IPS-18a (cell line): Measurements from ENCODE around the gene PAGE5.

ENCODE experiments used
- H3K27ac ChIP-seq: one replicate; pipeline ENCODE4 v1.5.1; 2013; ENCODE audit warnings: low read length
- H3K27me3 ChIP-seq: one replicate; pipeline ENCODE4 v1.6.1; 2013; ENCODE audit warnings: mild to moderate bottlenecking, low read length; ENCODE audit not compliant: control insufficient read depth, insufficient read depth
- H3K36me3 ChIP-seq: one replicate; pipeline ENCODE4 v1.6.1; 2013; ENCODE audit warnings: low read depth, low read length; ENCODE audit not compliant: control insufficient read depth
- H3K4me1 ChIP-seq: one replicate; pipeline ENCODE4 v1.6.1; 2013; ENCODE audit warnings: low read depth, low read length; ENCODE audit not compliant: control insufficient read depth
- H3K4me3 ChIP-seq: one replicate; pipeline ENCODE4 v1.5.1; 2013; ENCODE audit warnings: low read length
- H3K9ac ChIP-seq: one replicate; pipeline ENCODE4 v1.6.1; 2013; ENCODE audit warnings: mild to moderate bottlenecking, low read length, moderate library complexity
- H3K9me3 ChIP-seq: one replicate; pipeline ENCODE4 v1.6.1; 2013; ENCODE audit warnings: low read depth, low read length; ENCODE audit not compliant: control insufficient read depth

Gene PAGE5

GRCh38 chrX:55220119-55220794 lies at the start of gene PAGE5:
Gene PAGE5 (plus strand): TSS chrX:55220346. CDS start chrX:55221383, 1,037 bp downstream.
- Histone ChIP-seq H3K4me1 (no peaks in the 10 kb centered on the region), H3K27me3 (no peaks in the 10 kb centered on the region), H3K4me3 (no peak within 1 kb of the TSS), H3K36me3 (no peaks in the 10 kb centered on the region), H3K9me3 (peaks cover 58% of the 10 kb centered on the region), H3K9ac (no peak within 1 kb of the TSS), H3K27ac (no peak within 1 kb of the TSS)

GRCh38 chrX:55187281-55187680 lies 32.9 kb upstream of the PAGE5 start:
- H3K36me3 ChIP-seq = no peaks in the 10 kb centered on the region
- H3K9ac ChIP-seq = no peak overlapping the region
- H3K27ac ChIP-seq = no peak overlapping the region
- no peaks in the 10 kb centered on the region for H3K27me3 ChIP-seq
- H3K9me3 ChIP-seq = peaks cover 60% of the 10 kb centered on the region
- no peaks in the 10 kb centered on the region for H3K4me1 ChIP-seq
- H3K4me3 ChIP-seq = no peak overlapping the region

- Histone ChIP-seq H3K36me3 (no peaks in the 10 kb centered on the region), H3K9ac (no peak overlapping the region), H3K4me1 (no peaks in the 10 kb centered on the region), H3K27me3 (no peaks in the 10 kb centered on the region), H3K9me3 (peaks cover 50% of the 10 kb centered on the region), H3K27ac (no peak overlapping the region), H3K4me3 (no peak overlapping the region)
Observed at GRCh38 chrX:55196688-55197087, 23.5 kb upstream of the PAGE5 start.

- Histone ChIP-seq H3K4me1 (no peaks in the 10 kb centered on the region), H3K9me3 (peaks cover 72% of the 10 kb centered on the region), H3K36me3 (no peaks in the 10 kb centered on the region), H3K9ac (no peak overlapping the region), H3K27me3 (no peaks in the 10 kb centered on the region), H3K4me3 (no peak overlapping the region), H3K27ac (no peak overlapping the region)
Observed at GRCh38 chrX:55201930-55202579, 18.1 kb upstream of the PAGE5 start.

- H3K4me1 ChIP-seq = no peaks in the 10 kb centered on the region
- H3K9me3 ChIP-seq = peaks cover 64% of the 10 kb centered on the region
Observed at GRCh38 chrX:55206162-55206941, 13.8 kb upstream of the PAGE5 start.

GRCh38 chrX:55210931-55211677 lies 9.0 kb upstream of the PAGE5 start:
- Histone ChIP-seq H3K27me3 (no peaks in the 10 kb centered on the region), H3K4me3 (no peak overlapping the region), H3K4me1 (no peaks in the 10 kb centered on the region), H3K27ac (no peak overlapping the region), H3K9ac (no peak overlapping the region), H3K9me3 (peaks cover 51% of the 10 kb centered on the region), H3K36me3 (no peaks in the 10 kb centered on the region)

More at GRCh38 chrX:55206162-55206941, 13.8 kb upstream of the PAGE5 start:
- no peak overlapping the region for H3K27ac ChIP-seq
- H3K27me3 ChIP-seq = no peaks in the 10 kb centered on the region
- no peak overlapping the region for H3K9ac ChIP-seq
- no peak overlapping the region for H3K4me3 ChIP-seq
- H3K36me3 ChIP-seq = no peaks in the 10 kb centered on the region

GRCh38 chrX:55213381-55213780 lies 6.8 kb upstream of the PAGE5 start:
- H3K27me3 ChIP-seq = no peaks in the 10 kb centered on the region

GRCh38 chrX:55240788-55241340 lies 20.7 kb downstream of the PAGE5 start:
- Histone ChIP-seq H3K9ac (no peak overlapping the region), H3K4me3 (no peak overlapping the region), H3K4me1 (no peaks in the 10 kb centered on the region), H3K36me3 (no peaks in the 10 kb centered on the region), H3K9me3 (peaks cover 46% of the 10 kb centered on the region), H3K27ac (no peak overlapping the region), H3K27me3 (no peaks in the 10 kb centered on the region)

More at GRCh38 chrX:55213381-55213780, 6.8 kb upstream of the PAGE5 start:
- H3K4me1 ChIP-seq = no peaks in the 10 kb centered on the region
- H3K4me3 ChIP-seq = no peak overlapping the region
- no peak overlapping the region for H3K9ac ChIP-seq
- peaks cover 55% of the 10 kb centered on the region for H3K9me3 ChIP-seq
- no peak overlapping the region for H3K27ac ChIP-seq
- no peaks in the 10 kb centered on the region for H3K36me3 ChIP-seq

GRCh38 chrX:55253528-55253927 lies 33.4 kb downstream of the PAGE5 start:
- Histone ChIP-seq H3K36me3 (no peaks in the 10 kb centered on the region), H3K4me1 (no peaks in the 10 kb centered on the region), H3K4me3 (no peak overlapping the region), H3K9ac (no peak overlapping the region), H3K9me3 (peaks cover 59% of the 10 kb centered on the region), H3K27me3 (no peaks in the 10 kb centered on the region), H3K27ac (no peak overlapping the region)

GRCh38 chrX:55260806-55261205 lies 40.7 kb downstream of the PAGE5 start:
- no peak overlapping the region for H3K27ac ChIP-seq
- no peaks in the 10 kb centered on the region for H3K4me1 ChIP-seq
- no peaks in the 10 kb centered on the region for H3K27me3 ChIP-seq
- no peaks in the 10 kb centered on the region for H3K36me3 ChIP-seq
- H3K9me3 ChIP-seq = peaks cover 69% of the 10 kb centered on the region
- H3K4me3 ChIP-seq = no peak overlapping the region
- H3K9ac ChIP-seq = no peak overlapping the region

- Histone ChIP-seq H3K9me3 (peaks cover 66% of the 10 kb centered on the region), H3K36me3 (no peaks in the 10 kb centered on the region), H3K27ac (no peak within 1 kb of the TSS), H3K4me3 (no peak within 1 kb of the TSS), H3K27me3 (no peaks in the 10 kb centered on the region), H3K4me1 (no peaks in the 10 kb centered on the region), H3K9ac (no peak within 1 kb of the TSS)
Observed at GRCh38 chrX:55264816-55265215, 44.7 kb downstream of the PAGE5 start, which contains the start of gene PAGE3. Gene PAGE3 (minus strand): TSS chrX:55264916. CDS start chrX:55263903, 1,013 bp downstream.
